Neuron (in vitro differentiated cells): ENCODE data around the gene PPARG.
"Not testable (repeated sequence)": the region's sequence is repeated elsewhere in the genome, so short reads cannot be mapped to it uniquely, and the experiment has no call there.

Experiments
- H2AFZ ChIP-seq: one replicate; pipeline ENCODE4 v1.6.1; 2013; ENCODE audit warnings: low read depth, mild to moderate bottlenecking, inconsistent platforms, low read length, moderate library complexity
- H3K27me3 ChIP-seq: one replicate; pipeline ENCODE4 v1.6.1; 2013; ENCODE audit warnings: low read length; ENCODE audit not compliant: insufficient read depth
- H3K36me3 ChIP-seq: one replicate; pipeline ENCODE4 v1.6.1; 2013; ENCODE audit warnings: low read length; ENCODE audit not compliant: insufficient read depth
- H3K4me1 ChIP-seq: one replicate; pipeline ENCODE4 v1.6.1; 2013; ENCODE audit warnings: low read length; ENCODE audit not compliant: insufficient read depth
- H3K4me3 ChIP-seq: 2 replicates; pipeline ENCODE4 v1.5.1; 2013; ENCODE audit warnings: mild to moderate bottlenecking, low read length, moderate library complexity
- H3K9me3 ChIP-seq: one replicate; pipeline ENCODE4 v1.6.1; 2013; ENCODE audit warnings: low read length

Gene PPARG

GRCh38 chr3:12267376-12268030 is 21.4 kb upstream of the PPARG start:
- Histone ChIP-seq H3K9me3 (no peaks in the 10 kb centered on the region), H3K4me3 (no peak overlapping the region), H3K4me1 (no peaks in the 10 kb centered on the region), H2AFZ (no peak overlapping the region), H3K27me3 (peaks cover 6% of the 10 kb centered on the region), H3K36me3 (no peaks in the 10 kb centered on the region)

- H3K27me3 ChIP-seq, result peaks cover 3% of the 10 kb centered on the region
- H3K9me3 ChIP-seq, result no peaks in the 10 kb centered on the region
- no peaks in the 10 kb centered on the region for H3K4me1 ChIP-seq
- H3K4me3 ChIP-seq, result no peak overlapping the region
- no peak overlapping the region for H2AFZ ChIP-seq
- no peaks in the 10 kb centered on the region for H3K36me3 ChIP-seq
These were observed 20.7 kb upstream of the PPARG start for GRCh38 chr3:12268049-12268735.

GRCh38 chr3:12270976-12271375 is 17.9 kb upstream of the PPARG start:
- Histone ChIP-seq H3K9me3 (no peaks in the 10 kb centered on the region), H3K27me3 (no peaks in the 10 kb centered on the region), H2AFZ (no peak overlapping the region), H3K4me1 (no peaks in the 10 kb centered on the region), H3K4me3 (no peak overlapping the region), H3K36me3 (no peaks in the 10 kb centered on the region)

- H3K9me3 ChIP-seq, result no peaks in the 10 kb centered on the region
- no peak overlapping the region for H2AFZ ChIP-seq
- no peaks in the 10 kb centered on the region for H3K27me3 ChIP-seq
- H3K4me3 ChIP-seq, result no peak overlapping the region
- no peaks in the 10 kb centered on the region for H3K4me1 ChIP-seq
- no peaks in the 10 kb centered on the region for H3K36me3 ChIP-seq
These were observed 15.7 kb upstream of the PPARG start for GRCh38 chr3:12273045-12273695.

- Histone ChIP-seq H3K36me3 (no peaks in the 10 kb centered on the region), H3K27me3 (no peaks in the 10 kb centered on the region), H3K9me3 (no peaks in the 10 kb centered on the region), H3K4me1 (no peaks in the 10 kb centered on the region), H2AFZ (no peak overlapping the region), H3K4me3 (no peak overlapping the region)
These were observed 12.8 kb upstream of the PPARG start for GRCh38 chr3:12275974-12276650.

- H3K36me3 ChIP-seq, H3K27me3 ChIP-seq, H3K4me3 ChIP-seq, H2AFZ ChIP-seq, H3K4me1 ChIP-seq, H3K9me3 ChIP-seq: not testable (repeated sequence)
These were observed 12.0 kb upstream of the PPARG start for GRCh38 chr3:12276827-12277226.

GRCh38 chr3:12278566-12278965 is 10.3 kb upstream of the PPARG start:
- Histone ChIP-seq H3K4me1 (no peaks in the 10 kb centered on the region), H2AFZ (no peak overlapping the region), H3K9me3 (no peaks in the 10 kb centered on the region), H3K36me3 (no peaks in the 10 kb centered on the region), H3K4me3 (no peak overlapping the region), H3K27me3 (peaks cover 7% of the 10 kb centered on the region)

- Histone ChIP-seq H2AFZ (no peak overlapping the region), H3K36me3 (no peaks in the 10 kb centered on the region), H3K4me1 (no peaks in the 10 kb centered on the region), H3K27me3 (peaks cover 9% of the 10 kb centered on the region), H3K4me3 (no peak overlapping the region), H3K9me3 (no peaks in the 10 kb centered on the region)
These were observed 9.1 kb upstream of the PPARG start for GRCh38 chr3:12279591-12280326.

- H3K4me1 ChIP-seq, result no peaks in the 10 kb centered on the region
- H2AFZ ChIP-seq, result no peak overlapping the region
- H3K36me3 ChIP-seq, result no peaks in the 10 kb centered on the region
- peaks cover 3% of the 10 kb centered on the region for H3K9me3 ChIP-seq
- no peak overlapping the region for H3K4me3 ChIP-seq
- H3K27me3 ChIP-seq, result peaks cover 13% of the 10 kb centered on the region
These were observed 8.5 kb upstream of the PPARG start for GRCh38 chr3:12280357-12280806.

- Histone ChIP-seq H3K9me3 (peaks cover 3% of the 10 kb centered on the region), H3K27me3 (peaks cover 50% of the 10 kb centered on the region), H2AFZ (no peak overlapping the region), H3K36me3 (no peaks in the 10 kb centered on the region), H3K4me1 (no peaks in the 10 kb centered on the region), H3K4me3 (no peak overlapping the region)
These were observed 4.3 kb upstream of the PPARG start for GRCh38 chr3:12284591-12284990.

- H3K4me1 ChIP-seq, result no peaks in the 10 kb centered on the region
- H3K4me3 ChIP-seq, result no peak overlapping the region
- no peak overlapping the region for H2AFZ ChIP-seq
- H3K9me3 ChIP-seq, result peaks cover 3% of the 10 kb centered on the region
- H3K36me3 ChIP-seq, result no peaks in the 10 kb centered on the region
- peaks cover 52% of the 10 kb centered on the region for H3K27me3 ChIP-seq
These were observed 3.8 kb upstream of the PPARG start for GRCh38 chr3:12285003-12285555.

GRCh38 chr3:12285779-12286178 is 3.1 kb upstream of the PPARG start:
- not testable (repeated sequence) for H3K4me3 ChIP-seq, H3K36me3 ChIP-seq, H3K9me3 ChIP-seq, H3K4me1 ChIP-seq, H2AFZ ChIP-seq
- H3K27me3 ChIP-seq, result peaks cover 54% of the 10 kb centered on the region
